Measurements from ENCODE around the gene MUS81. TPM values are rescaled to one million over a fixed set of nuclear protein-coding genes. Genes with fewer than 3 reads are reported as not detected.

Gene MUS81
- total and polyA plus RNA-seq, 9 of the 15 experiments (the other 6 are each of a cell fraction or from before 2014, with no cell fraction given), result 13.4 to 118 (median 53.7) TPM

DNA sequence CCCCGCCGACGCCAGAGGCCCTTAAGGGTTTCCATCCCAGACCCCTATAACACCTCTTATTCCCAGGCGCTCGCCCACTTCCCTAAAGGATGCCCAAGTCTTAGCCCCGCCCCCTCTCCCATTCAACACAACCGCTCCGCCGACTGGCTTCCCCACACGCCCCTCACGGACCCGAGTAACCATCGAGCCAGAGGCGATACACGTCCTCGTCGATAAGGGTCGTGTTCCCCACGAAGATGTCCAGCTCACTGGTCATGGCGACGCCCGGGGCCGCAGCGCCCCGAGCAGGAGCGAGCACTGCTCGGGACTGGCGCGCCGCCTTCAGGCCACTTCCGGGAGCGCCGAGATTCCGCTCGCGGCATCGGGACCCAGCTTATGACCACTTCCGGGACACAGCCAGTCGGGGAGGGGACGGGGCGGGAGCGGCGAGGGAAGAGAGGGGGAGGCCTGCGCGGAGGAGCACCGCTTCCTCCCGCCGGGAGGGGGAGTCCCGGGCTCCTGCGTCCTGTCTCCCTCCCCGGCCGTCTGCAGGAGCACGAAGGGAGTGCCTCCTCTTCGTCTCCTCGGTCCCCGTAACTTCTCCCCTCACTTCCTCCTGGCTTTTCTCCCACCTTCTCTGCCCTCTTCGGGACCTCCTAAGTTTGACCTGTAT is 28.1 kb downstream of the MUS81 start, which contains the start of gene FIBP (continued):
- no peak for TF ChIP-seq PBX2 (CRISPR knock-in tag; IDR thresholded peaks at IDR 0.05; ENCODE audit: low read depth)
- no peak for TF ChIP-seq PBX2 (tag; conservative IDR thresholded peaks at IDR 0.05; ENCODE audit: low read depth)
- TF ChIP-seq, protein P1, sequence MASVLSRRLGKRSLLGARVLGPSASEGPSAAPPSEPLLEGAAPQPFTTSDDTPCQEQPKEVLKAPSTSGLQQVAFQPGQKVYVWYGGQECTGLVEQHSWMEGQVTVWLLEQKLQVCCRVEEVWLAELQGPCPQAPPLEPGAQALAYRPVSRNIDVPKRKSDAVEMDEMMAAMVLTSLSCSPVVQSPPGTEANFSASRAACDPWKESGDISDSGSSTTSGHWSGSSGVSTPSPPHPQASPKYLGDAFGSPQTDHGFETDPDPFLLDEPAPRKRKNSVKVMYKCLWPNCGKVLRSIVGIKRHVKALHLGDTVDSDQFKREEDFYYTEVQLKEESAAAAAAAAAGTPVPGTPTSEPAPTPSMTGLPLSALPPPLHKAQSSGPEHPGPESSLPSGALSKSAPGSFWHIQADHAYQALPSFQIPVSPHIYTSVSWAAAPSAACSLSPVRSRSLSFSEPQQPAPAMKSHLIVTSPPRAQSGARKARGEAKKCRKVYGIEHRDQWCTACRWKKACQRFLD (CRISPR knock-in tag; IDR thresholded peaks at IDR 0.05), result peak; percentile 98
- no peak for TF ChIP-seq MAFK (IDR thresholded peaks at IDR 0.05; ENCODE audit: low read length)
- TF ChIP-seq BDP1 (IDR thresholded peaks at IDR 0.05; ENCODE audit: insufficient read depth, insufficient read length), result no peak
- no peak for TF ChIP-seq SREBF1 (IDR thresholded peaks at IDR 0.05; ENCODE audit: borderline replicate concordance, low read depth, low read length)
- TF ChIP-seq ATF7 (IDR thresholded peaks at IDR 0.05), result peak; percentile 88
- no peak for TF ChIP-seq ZNF175 (CRISPR knock-in tag; IDR thresholded peaks at IDR 0.05; ENCODE audit: low read depth)
- no peak for TF ChIP-seq CREBBP (IDR thresholded peaks at IDR 0.05; ENCODE audit: low read depth, low read length)
- peak; percentile 87 for TF ChIP-seq SIN3B (IDR thresholded peaks at IDR 0.05; ENCODE audit: low read depth)
- no peak for TF ChIP-seq MYBL2 (IDR thresholded peaks at IDR 0.05; ENCODE audit: low read depth)
- TF ChIP-seq MYBL2 (CRISPR knock-in tag; IDR thresholded peaks at IDR 0.05; ENCODE audit: borderline replicate concordance), result no peak
- no peak for TF ChIP-seq ZFPM2 (CRISPR knock-in tag; IDR thresholded peaks at IDR 0.05)
- no peak for TF ChIP-seq BACH1 (tag; IDR thresholded peaks at IDR 0.05)
- TF ChIP-seq GATAD2B (IDR thresholded peaks at IDR 0.05; ENCODE audit: borderline replicate concordance), result no peak; the same call in 1 of the 2 replicates
- no peak for TF ChIP-seq BRD9 (IDR thresholded peaks at IDR 0.05; ENCODE audit: low read depth, partially characterized antibody)
- no peak for TF ChIP-seq FOXM1 (IDR thresholded peaks at IDR 0.05; ENCODE audit: low read depth)
- TF ChIP-seq FOXM1 (CRISPR knock-in tag; IDR thresholded peaks at IDR 0.05; ENCODE audit: low read depth), result no peak
- TF ChIP-seq YY1 (IDR thresholded peaks at IDR 0.05; ENCODE audit: borderline replicate concordance in 1 of 3, control insufficient read depth in 1 of 3, extremely low read depth in 1 of 3, insufficient read depth in 3 of 3, insufficient read length in 1 of 3, insufficient replicate concordance in 2 of 3, low read depth in 1 of 3, low read length in 2 of 3), result peak; percentile 34 to 88 (median 86)
- 0 out of 2 replicates have a peak, but pooled peaks have one; percentile 11 for TF ChIP-seq ELK3 (CRISPR knock-in tag; IDR thresholded peaks at IDR 0.05)
- TF ChIP-seq GATAD2A (IDR thresholded peaks at IDR 0.05), result 0 out of 2 replicates have a peak, but pooled peaks have one; percentile 37
- TF ChIP-seq NCOR1 (IDR thresholded peaks at IDR 0.05), result peak; percentile 55
- peak; percentile 74 for TF ChIP-seq SAP30 (IDR thresholded peaks at IDR 0.05; ENCODE audit: borderline replicate concordance, insufficient read depth, low read depth, low read length, poor library complexity, severe bottlenecking)
